Measurements from ENCODE around the gene DDX41.

DNA sequence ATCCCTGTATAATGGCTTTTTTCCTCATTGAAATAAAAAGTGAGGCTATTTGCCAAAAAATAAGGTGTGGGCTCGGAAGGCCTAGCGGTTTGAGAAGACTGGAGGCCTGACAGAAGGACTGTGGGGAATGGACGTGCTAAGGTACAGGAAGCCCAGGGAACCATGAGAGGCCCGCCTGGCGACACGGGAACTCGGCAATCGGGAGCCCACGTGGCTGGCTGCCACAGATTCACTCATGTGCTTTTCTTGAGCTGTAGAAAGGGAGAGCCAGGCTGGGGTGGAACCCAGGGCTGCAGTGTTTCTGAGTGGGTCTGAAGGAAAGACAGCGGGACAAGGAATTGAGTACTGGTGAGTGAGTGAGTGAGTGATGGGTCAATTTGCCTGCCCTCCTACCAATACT lies 11.9 kb upstream of the DDX41 start:
- TF ChIP-seq, protein P1, sequence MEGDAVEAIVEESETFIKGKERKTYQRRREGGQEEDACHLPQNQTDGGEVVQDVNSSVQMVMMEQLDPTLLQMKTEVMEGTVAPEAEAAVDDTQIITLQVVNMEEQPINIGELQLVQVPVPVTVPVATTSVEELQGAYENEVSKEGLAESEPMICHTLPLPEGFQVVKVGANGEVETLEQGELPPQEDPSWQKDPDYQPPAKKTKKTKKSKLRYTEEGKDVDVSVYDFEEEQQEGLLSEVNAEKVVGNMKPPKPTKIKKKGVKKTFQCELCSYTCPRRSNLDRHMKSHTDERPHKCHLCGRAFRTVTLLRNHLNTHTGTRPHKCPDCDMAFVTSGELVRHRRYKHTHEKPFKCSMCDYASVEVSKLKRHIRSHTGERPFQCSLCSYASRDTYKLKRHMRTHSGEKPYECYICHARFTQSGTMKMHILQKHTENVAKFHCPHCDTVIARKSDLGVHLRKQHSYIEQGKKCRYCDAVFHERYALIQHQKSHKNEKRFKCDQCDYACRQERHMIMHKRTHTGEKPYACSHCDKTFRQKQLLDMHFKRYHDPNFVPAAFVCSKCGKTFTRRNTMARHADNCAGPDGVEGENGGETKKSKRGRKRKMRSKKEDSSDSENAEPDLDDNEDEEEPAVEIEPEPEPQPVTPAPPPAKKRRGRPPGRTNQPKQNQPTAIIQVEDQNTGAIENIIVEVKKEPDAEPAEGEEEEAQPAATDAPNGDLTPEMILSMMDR (IDR thresholded peaks at IDR 0.05): no peak
- TF ChIP-seq POLR2A (IDR thresholded peaks at IDR 0.05) (no peak), POLR2AphosphoS5 (IDR thresholded peaks at IDR 0.05) (no peak)
